Caki2 (cell line): ENCODE measurements around the gene PHF23. TPM values are rescaled to one million over a fixed set of nuclear protein-coding genes. Genes with fewer than 3 reads are reported as not detected.
A peak's percentile ranks its signal among the peaks of the same experiment; 100 is the strongest.

Experiments
- DNase-seq: peaks from one replicate; pipeline ENCODE4 v3.0.0-alpha.2; 2015; ENCODE audit warnings: low read depth
- in situ Hi-C: cut with HindIII; loops from 2 replicates; pipeline ENCODE4 v1.10.0; 2016; ENCODE audit warnings: low sequenced_read_pairs, low pct_unique_long_range_greater_than_20kb, mixed read lengths
- total RNA-seq: library from RNA; depleted of rRNA; stranded (reverse); fragments of >200 nt; shearing (Covaris generic); gene quantifications from 2 replicates; pipeline ENCODE4 v1.2.3, GENCODE V29; 2014; ENCODE audit warnings: low replicate concordance

PHF23 gene
- total RNA-seq, 1 experiment from 2014 or later: 28.0 TPM

GRCh38 chr17:7216242-7217112 is 22.8 kb downstream of the PHF23 start:
- in situ Hi-C loops: no loop called here

GRCh38 chr17:7215652-7216180 is 23.5 kb downstream of the PHF23 start:
- no peak for DNase-seq
- in situ Hi-C loops: no loop called here

More at GRCh38 chr17:7216242-7217112, 22.8 kb downstream of the PHF23 start:
- no peak for DNase-seq

GRCh38 chr17:7215136-7215638 is 24.1 kb downstream of the PHF23 start:
- in situ Hi-C loops: no loop called here
- no peak for DNase-seq

- in situ Hi-C loops: no loop called here
- DNase-seq: peak; percentile 96
These were observed 24.7 kb downstream of the PHF23 start for GRCh38 chr17:7214300-7215135.

- in situ Hi-C loops: no loop called here
- DNase-seq: no peak
These were observed 25.4 kb downstream of the PHF23 start for GRCh38 chr17:7213895-7214299.

- no peak for DNase-seq
- in situ Hi-C loops: no loop called here
These were observed 27.6 kb downstream of the PHF23 start for GRCh38 chr17:7211491-7212273.

GRCh38 chr17:7208754-7209460 is 30.4 kb downstream of the PHF23 start:
- no peak for DNase-seq
- in situ Hi-C loops: no loop called here

GRCh38 chr17:7208027-7208571 is 31.2 kb downstream of the PHF23 start:
- in situ Hi-C loops: no loop called here
- no peak for DNase-seq

GRCh38 chr17:7207120-7208001 is 31.9 kb downstream of the PHF23 start:
- in situ Hi-C loops: no loop called here
- no peak for DNase-seq

GRCh38 chr17:7205561-7205960 is 33.7 kb downstream of the PHF23 start:
- in situ Hi-C loops: no loop called here
- no peak for DNase-seq

- in situ Hi-C loops: no loop called here
- DNase-seq: peak; percentile 60
These were observed 34.3 kb downstream of the PHF23 start for GRCh38 chr17:7204828-7205461.

- no peak for DNase-seq
- in situ Hi-C loops: no loop called here
These were observed 34.9 kb downstream of the PHF23 start for GRCh38 chr17:7204336-7204735.

- in situ Hi-C loops: no loop called here
- no peak for DNase-seq
These were observed 35.9 kb downstream of the PHF23 start for GRCh38 chr17:7203391-7203790.

GRCh38 chr17:7196651-7197401 is 42.4 kb downstream of the PHF23 start:
- in situ Hi-C loops: no loop called here
- DNase-seq: no peak

GRCh38 chr17:7195971-7196370 is 43.3 kb downstream of the PHF23 start:
- no peak for DNase-seq
- in situ Hi-C loops: no loop called here
